Airway epithelial cell (primary cell): ENCODE results near the gene C16orf86. TPM values are rescaled to one million over a fixed set of nuclear protein-coding genes. Genes with fewer than 3 reads are reported as not detected.

Source experiments
- total RNA-seq: library from RNA; depleted of rRNA; stranded (reverse); fragments of >200 nt; gene quantifications from 2 replicates; pipeline ENCODE4 v1.2.3, GENCODE V29; 2015

Gene C16orf86, protein sequence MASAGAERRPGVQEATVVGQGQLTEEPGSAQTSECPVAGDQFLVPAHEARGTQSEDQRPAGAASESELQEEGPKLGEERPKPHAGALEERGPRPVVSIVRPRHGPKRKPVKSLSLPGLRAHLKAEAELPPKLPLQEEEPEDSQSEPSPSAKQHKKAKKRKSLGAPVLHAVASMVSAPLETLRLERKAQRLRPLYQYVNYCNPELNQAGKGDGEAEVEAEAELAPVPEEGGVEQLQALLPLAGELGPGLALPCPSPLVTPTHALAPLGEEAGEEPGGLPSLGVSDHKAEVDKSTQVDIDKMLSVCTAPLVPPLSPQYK
- 1.5 and 2.3 TPM in 2 replicates for total RNA-seq

DNA sequence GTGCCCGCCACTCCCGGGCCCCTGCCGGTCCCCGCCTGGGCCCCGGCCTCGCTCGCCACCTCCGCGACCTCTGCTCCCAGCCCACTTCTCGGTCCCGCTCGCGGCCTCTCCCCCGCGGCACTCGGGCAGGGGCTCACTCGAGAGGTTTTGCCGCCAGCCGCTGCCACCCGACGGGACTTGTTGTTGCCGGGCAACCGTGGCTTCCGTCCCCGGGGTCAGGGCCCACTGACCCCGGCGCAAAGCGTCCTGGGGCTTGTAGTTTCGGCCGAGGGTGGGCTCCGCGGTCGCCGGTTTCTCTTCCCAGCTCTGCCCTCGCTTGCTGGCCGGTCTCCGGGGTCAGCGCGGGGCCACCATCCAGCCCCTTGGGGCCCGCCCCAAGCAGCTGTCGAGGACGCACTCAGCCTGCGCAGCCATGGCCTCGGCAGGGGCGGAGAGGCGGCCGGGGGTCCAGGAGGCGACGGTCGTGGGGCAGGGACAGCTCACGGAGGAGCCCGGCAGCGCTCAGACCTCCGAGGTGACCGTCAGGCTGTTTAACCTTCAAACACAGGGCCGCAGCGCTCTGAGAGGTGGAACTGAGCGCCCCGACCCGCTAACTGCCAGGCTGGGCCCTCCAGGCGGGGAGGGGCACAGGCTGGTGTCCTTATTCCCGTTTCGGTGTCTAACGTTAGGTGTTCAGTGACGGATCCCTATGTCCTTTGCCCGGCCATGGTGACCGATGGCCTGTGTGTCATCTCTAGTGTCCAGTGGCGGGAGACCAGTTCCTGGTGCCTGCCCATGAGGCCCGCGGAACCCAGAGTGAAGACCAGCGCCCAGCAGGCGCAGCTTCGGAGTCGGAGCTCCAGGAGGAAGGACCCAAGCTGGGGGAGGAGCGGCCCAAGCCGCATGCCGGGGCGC, at the start of gene C16orf86, which contains the start of gene ENKD1:
TSS of gene C16orf86 (plus strand) at position 256 of the 894 bp plus-strand sequence. CDS start at position 413, 157 bp downstream.
TSS of gene ENKD1 (minus strand) at position 192 of the 894 bp plus-strand sequence. CDS start 308 bp downstream, outside the sequence.

DNA sequence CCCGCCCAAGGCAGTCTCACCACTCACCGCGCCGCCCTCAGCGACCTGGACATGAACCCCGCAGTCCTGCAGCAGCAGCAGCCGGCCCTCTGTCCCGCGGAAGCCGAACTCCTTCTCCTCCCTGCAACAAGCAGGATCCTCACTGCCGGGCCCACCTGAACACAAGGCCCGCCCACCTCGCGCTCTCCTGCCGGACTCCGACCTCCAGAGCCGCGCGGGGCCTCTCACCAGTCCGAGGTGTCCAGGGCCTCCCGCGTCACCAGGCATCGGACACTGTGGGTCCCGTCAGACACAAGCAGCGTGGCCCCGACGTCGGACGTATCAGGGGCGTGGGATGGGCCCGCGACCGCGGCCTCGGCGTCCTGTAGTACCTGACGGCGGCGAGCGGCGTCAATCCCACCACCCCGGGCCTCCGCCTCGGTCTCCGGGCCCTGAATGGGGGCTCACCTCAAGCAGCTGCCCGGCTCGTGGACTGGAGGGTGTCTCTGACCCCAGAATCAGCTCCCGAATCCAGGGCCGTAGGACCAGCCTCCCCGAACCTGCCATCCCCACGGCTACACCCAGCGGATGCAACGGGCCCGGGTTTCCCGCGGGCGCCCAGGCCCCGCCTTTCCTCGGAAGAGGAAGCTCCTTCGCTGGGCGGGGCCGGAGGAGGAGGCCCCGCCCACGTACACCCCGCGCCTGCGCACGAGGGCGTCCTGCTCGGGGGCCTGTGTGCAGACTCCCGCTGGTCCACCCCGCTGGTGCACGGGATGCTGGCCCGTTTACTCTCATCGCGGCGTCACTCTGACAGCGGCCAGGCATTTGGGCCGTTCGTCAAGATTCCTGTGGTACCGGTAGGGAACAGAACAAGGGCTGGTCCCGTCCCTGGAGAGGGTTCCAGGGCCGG, 6.7 kb upstream of the C16orf86 start, which contains the start of gene ACD:
TSS of gene ACD (minus strand) at position 586 of the 889 bp plus-strand sequence. CDS start at position 546, 40 bp downstream.

DNA sequence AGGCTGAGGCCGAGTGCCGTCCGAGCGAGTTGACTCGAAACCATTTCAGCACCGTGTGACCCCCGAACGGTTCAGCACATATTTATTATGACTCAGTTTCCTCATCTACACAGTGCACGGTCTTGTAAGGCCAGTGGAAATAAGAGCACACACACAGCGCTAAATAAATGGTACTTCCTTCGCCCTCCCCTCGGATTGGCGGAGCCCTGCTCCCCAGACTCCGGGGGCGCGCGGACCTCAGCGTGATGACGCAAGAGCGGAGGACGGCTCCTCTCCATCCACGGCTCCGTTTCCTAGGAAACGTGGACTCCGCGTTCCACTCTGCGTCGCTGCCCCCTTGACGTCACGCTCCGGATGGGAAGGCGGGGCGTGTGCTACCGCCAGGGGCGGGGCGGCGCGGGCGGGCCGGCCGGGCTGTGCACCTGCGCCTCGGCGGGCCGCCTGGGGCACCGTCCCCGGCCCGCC, 6.0 kb upstream of the C16orf86 start, which contains the start of gene PARD6A:
TSS of gene PARD6A (plus strand) at position 397 of the 465 bp plus-strand sequence. CDS start 79 bp downstream, outside the sequence.

Other genes with a start within 250 kb of the C16orf86 start
- gene HSD11B2, start 235.7 kb upstream of the C16orf86 start, total RNA-seq: 1.3 and 2.9 TPM in 2 replicates
- 126 and 130 TPM in 2 replicates for gene ATP6V0D1, start 185.7 kb upstream of the C16orf86 start, total RNA-seq
- gene AGRP, start 183.3 kb upstream of the C16orf86 start, total RNA-seq: not detected in 2 replicates
- 22.9 and 30.5 TPM in 2 replicates for gene RIPOR1, start 138.0 kb upstream of the C16orf86 start, total RNA-seq
- 17.7 and 25.5 TPM in 2 replicates for gene CTCF, start 104.3 kb upstream of the C16orf86 start, total RNA-seq
- 0.23 and 0.49 TPM in 2 replicates for gene CARMIL2, start 21.7 kb upstream of the C16orf86 start, total RNA-seq
- gene ACD, start 6.6 kb upstream of the C16orf86 start, total RNA-seq: 38.0 and 42.5 TPM in 2 replicates
- 3.8 and 3.9 TPM in 2 replicates for gene PARD6A, start 5.9 kb upstream of the C16orf86 start, total RNA-seq
- 14.0 and 20.3 TPM in 2 replicates for gene ENKD1, start 64 bp upstream of the C16orf86 start, total RNA-seq
- 20.0 and 23.6 TPM in 2 replicates for gene GFOD2, start 52.5 kb downstream of the C16orf86 start, total RNA-seq
- 4.1 and 5.0 TPM in 2 replicates for gene RANBP10, start 139.7 kb downstream of the C16orf86 start, total RNA-seq
- gene TSNAXIP1, start 140.1 kb downstream of the C16orf86 start, total RNA-seq: 0.07 and 0.09 TPM in 2 replicates
- gene THAP11, start 175.5 kb downstream of the C16orf86 start, total RNA-seq: 38.4 and 46.5 TPM in 2 replicates
- 128 and 387 TPM in 2 replicates for gene NUTF2, start 180.1 kb downstream of the C16orf86 start, total RNA-seq
- gene CENPT, start 180.9 kb downstream of the C16orf86 start, total RNA-seq: 20.2 and 23.8 TPM in 2 replicates
- gene EDC4, start 206.2 kb downstream of the C16orf86 start, total RNA-seq: 46.6 and 50.2 TPM in 2 replicates
- 0.60 TPM in 1 of 2 replicates, not detected in the other for gene NRN1L, start 218.1 kb downstream of the C16orf86 start, total RNA-seq
- 6.4 and 10.9 TPM in 2 replicates for gene PSKH1, start 226.4 kb downstream of the C16orf86 start, total RNA-seq